SW480 (cell line): ENCODE results near the gene CTNNA2.

ENCODE experiments used
- DNase-seq: peaks from one replicate; pipeline ENCODE4 v3.0.0-alpha.2; 2016; ENCODE audit warnings: low spot score

Gene CTNNA2

DNA sequence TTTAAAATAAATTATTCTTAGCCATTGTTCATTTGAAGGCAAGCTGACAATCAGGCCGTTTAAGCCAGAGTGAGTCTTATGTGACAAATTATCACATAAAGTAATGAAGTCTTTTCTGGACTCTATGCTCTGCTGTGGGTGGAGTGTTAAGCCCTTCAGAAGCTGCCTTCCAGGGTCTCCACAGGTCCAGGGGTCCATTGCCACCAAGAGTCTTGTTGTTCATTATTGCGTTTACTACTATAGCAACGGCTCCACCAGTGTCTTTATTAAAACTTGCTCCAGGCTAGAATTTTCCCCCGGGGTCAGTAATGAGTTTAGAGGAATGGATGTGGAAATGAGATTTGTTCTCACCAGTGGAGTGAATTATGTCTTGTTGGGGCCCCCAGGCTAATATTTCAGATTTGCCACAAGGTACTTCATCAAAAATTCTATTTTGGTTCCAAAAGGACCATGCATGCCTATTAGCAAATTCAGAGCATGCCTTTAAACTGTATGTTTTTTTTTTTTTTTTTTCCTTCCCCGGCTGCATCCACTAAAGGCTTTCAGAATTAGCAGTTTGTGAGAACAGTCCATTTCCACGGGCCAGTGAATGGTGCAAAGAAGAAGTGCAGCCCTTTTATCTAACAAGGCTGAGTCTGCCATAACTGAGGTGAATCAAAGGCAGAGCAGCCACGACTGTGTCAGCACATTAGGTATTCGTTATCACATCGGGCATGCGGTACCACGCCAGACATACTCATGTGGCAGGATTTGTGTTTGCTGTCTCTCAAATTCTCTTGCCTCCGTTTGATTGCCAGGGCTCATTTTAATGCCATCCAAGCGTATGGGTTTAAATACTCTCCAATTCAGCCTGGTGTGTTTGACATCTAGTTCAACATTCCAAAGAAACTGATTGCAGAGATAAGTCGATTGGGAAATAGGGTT is 817.9 kb downstream of the CTNNA2 start:
- DNase-seq, result no peak

DNA sequence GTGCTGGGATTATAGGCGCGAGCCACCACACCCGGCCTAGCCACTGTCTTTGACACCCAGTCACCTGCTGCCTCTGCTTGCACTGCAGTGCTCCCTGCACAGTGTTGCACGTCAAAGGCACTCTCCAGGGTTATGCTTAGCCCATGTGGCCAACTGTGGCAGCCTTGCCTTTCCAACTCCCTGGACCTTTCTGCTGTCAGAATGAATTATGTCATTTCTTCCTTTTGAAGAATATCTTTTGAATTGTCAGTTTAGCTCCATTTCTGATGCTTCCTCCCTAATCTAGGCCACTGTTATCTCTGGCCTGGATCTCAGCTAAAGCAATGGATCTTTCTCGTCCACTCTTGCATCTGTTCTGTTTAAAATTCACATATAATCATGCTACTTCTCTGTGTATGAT is 821.0 kb downstream of the CTNNA2 start:
- no peak for DNase-seq

DNA sequence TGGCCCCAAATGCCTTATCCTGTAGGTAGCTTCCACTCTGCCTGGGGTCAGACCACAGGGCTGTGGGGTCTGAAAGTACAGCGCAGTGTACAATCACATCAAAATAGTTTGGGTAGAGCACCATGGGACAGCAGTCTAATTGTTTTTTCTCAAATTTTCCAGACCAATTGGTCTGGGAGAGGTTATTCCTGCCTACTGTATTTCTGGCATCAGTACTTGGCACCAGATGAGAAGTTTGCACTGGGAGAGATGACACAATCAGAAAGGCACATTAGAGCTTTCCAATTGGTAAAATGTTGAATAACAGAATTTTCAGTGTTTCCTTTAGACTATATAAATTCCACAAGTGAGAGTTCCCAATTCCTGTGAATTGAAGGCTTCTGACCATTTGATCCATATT is 822.6 kb downstream of the CTNNA2 start:
- no peak for DNase-seq

DNA sequence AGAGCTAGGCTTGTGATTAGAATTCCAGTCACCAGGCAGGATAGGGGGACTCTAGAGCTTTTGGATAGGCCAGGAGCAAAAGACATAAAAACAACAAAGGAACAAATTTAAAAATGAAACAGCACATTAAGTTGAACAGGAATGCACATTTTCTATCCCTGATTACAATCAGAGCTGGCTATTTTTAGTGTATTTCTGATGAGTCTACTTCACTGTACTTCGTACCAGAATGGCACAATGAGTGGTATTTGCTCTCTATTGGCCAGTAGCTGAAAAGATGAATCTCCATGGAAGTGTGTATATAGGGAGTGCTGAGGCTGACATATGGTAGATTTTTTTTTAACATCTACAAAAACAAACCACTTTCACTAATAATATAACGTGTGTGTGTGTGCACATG is 825.9 kb downstream of the CTNNA2 start:
- no peak for DNase-seq

DNA sequence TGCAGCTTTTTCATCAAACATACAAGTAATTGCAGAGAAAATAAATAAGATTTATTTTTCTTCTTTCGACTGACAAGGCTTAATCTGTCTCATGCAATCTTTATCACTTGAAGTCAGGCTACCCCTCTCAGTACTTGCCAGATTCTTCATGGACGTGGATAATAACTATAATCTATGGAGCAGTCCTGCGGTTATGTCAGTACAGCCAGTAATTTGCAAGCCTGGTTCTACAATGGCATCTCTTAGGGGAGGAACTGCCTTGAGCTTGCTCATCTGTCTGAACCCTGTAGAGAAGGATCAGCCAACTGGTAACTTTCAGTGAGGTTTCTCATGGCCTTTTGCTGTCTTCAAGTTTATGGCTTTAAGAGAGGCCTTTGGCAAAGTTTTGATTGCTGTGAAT is 827.2 kb downstream of the CTNNA2 start:
- no peak for DNase-seq

DNA sequence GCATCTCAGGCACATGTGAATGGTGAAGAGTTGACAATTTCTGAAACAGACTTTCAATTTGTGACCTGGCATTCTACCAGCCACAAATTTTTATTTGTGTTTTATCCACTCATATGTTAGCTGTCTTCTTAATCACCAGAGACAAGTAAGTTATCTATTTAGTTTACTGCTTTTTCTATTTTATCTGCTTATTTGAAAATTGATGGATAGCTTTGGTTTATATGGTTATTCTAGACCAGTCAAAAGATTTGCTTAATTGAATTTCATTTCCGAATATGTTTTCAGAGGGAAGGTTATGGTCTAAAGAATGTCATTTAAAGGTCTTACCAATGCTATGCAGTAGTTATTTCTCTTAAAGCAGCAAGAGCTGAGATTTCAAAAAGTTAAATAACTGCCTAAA is 835.2 kb downstream of the CTNNA2 start:
- no peak for DNase-seq

DNA sequence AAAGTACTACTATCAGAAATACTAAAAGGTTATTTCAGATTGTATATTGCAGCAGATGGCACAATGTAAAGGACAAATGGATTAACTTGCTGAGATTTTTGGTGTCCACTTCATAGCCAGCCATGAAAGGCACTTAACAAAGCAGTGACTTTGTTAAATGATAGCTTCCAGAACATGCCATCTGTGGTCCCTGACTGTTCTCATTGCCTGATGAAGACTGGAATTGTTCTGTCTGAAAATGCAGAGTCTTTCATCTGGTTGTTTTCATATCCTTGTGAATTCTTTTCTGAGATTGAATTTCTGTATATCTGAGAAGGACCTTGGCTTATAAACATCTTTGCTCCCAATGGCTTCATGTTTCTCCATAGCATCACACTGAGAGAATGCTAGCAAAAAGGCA is 836.1 kb downstream of the CTNNA2 start:
- DNase-seq, result no peak

DNA sequence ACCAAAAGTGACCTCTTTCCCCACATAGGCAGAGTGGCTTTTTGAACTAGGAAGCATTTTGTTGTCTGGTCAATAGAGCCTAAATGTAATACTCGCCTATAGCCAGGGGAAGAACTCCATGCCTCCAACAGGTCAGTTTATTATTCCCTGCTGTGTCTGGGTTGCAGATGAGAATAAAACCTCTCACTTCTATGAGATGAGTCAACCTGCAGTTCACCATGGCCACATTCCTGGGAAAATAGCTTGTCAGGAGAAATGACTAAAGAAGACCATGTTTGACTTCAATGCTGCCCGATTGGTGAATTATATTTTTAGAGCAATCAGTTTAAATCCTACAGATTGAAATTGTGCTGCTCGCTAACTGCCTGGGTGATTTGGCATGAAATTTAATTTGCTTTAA is 838.4 kb downstream of the CTNNA2 start:
- no peak for DNase-seq

DNA sequence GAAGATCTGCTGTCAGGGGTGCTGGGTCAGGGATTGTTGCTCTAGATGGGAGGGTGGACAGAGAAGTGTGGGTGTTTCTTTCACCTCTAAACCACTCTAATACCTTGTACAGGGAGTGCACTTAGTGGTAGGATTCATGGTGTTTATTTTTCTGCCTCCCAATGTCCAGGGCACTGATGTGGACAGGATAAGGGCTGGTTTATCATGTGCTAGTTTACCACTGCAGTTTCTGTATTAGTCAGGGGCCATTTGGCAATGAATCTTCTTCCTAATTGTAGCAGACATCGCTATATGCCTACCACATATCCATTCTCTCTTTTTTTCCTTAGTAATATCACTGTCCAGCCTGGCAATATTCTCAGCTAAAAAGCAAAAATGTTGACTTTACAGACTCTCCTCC is 842.0 kb downstream of the CTNNA2 start:
- DNase-seq, result no peak

DNA sequence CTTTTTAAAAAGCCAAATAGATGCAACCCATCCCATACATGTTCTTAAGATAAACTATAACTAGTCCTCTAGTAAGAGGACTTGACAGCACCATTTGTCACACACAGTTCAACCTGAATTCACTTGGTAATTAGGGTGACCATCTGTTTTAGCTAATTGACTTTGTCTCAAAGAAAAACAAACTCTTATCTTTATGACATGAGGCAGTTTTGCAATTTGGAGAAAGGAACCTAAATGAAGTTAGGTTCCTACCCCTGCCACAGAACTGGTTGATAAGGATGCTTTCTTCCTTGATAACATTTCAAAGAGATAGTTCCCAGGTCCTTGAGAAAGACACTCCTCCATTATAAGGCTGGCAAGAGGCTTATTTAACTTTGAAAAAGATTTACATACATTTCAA is 849.1 kb downstream of the CTNNA2 start:
- no peak for DNase-seq

DNA sequence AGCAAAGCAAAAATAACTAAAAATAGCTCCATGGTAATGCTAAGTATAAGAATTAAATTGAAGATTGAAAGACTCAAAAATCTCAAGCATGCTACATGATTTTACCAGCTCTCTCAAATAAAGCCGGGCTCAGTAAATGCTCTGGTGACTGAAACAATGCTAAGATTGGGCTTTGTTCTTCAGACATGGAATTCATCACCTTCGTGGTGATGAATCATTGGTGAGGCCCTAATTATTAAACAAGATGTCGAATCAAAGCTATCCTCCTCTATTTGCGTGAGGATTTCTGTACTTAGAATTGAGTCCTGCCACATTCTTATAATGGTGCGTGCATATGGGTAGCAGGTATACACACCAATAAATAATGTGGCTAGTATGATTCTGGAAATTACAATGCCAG is 850.5 kb downstream of the CTNNA2 start:
- DNase-seq, result no peak

DNA sequence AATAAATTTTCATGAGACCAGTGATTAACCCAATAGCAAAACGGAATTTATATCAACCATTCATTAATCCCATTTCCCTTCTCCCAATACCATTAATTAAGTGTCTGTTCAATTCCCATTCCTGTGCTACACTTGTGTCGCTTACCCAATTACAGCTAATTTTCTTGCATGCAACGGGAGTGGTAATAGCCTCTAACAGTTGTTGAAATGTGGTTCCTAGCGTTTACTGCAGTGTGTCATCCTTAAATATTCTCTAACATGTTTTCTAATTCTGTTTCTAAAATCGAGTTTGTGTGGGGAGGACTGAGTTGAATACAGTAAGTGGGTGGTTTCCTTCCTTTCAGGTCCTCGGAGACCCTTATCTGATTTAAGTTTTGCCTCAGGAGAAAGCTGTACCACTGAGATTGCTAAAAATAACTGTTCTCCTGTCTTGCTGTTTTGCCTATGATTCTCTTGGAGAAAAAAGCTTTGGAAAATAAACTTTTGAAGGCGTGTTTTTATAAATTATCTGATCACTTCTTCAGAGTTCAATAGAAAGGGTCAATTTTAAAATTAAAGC is 851.0 kb downstream of the CTNNA2 start:
- no peak for DNase-seq

DNA sequence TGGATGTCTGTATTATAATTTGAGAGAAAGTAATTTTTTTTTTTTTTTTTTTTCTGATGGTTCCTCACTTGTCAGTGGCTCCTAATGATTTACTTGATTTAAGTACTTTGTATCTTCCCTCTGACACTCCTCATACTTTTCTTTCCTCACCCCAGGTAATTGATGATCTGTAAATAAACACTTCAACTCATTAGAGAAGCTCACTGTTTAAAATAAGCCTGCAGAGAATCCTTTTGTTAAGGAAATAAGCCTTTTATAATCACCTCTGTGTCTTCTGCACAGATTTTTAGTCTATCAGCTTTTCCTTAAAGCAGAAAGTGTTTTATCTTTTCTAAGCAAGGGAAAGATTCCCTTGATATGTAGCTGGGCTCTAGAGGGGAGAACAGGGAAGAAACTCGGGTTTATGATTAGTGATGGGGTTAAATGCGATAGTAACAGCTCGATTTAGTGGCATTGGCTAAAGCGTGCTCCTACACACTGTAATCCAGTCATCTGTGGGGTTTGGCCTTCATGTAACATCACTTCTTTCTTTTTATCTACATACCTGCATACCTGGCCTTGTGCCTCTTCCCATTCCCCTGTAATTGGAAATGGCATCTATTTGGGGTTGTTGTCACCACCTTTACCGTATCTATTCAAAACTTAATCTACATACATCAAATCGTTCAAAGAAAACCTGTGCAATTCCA is 851.8 kb downstream of the CTNNA2 start:
- no peak for DNase-seq

DNA sequence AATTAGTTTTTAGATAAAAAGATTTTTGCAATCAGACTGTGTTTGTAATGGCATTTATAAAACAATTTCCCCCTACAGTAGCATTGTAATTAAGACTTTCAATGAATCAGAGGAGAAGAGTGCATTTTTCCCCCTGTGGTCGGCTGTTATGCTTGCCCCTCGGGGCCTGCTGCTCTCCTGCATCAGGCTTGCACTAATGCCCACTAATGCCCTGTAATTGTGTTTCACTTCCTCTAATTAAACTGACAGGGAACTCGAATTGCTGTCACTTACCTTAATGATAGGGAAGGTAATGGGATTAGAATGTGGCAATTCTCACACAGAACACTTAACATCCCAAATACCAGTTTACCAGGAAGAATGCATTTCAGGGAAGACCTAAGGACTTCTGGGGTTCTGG is 852.9 kb downstream of the CTNNA2 start:
- no peak for DNase-seq

DNA sequence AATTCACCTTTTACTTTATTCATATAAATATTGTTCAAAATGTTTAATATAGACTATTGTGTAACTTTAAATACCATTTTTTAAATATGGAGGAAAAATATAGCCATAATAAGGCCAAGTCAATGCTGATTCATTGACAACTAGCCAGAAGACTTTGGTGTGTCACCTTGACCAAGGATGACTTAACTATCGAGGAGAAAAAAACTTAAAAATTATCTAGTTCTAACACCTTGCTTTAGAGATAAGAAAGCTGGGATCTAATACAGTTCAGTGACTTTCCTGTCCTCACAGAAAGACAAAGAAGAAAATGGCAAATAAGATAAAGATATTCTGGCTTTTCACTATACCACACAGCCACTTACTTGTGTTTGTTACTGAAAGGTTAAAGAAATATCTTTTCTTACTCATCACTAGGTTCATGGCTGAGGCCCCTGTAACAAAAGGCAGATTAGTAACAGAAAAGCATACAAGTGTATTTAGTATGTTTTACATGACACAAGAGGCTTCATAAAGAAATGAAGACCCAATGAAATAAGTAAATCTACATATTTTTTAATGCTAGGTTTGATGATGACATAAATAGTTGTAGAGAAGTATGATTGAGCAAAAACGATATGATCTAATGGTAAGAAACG is 857.6 kb downstream of the CTNNA2 start:
- DNase-seq, result no peak

DNA sequence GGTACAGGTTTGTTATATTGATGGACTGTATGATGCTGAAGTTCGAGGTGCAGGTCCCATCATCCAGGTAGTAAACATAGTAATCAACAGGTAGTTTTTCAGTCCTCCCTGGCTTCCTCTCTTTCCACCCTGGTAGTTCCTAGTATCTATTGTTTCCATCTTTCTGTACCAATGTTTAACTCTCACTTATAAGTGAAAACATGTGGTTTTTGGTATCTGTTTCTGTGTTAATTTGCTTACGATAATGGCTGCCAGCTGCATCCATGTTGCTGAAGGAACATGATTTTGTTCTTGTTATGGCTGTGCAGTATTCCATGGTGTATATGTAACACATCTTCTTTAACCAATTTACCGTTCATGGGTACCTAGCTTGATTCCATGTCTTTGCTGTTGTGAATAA is 861.3 kb downstream of the CTNNA2 start:
- no peak for DNase-seq

DNA sequence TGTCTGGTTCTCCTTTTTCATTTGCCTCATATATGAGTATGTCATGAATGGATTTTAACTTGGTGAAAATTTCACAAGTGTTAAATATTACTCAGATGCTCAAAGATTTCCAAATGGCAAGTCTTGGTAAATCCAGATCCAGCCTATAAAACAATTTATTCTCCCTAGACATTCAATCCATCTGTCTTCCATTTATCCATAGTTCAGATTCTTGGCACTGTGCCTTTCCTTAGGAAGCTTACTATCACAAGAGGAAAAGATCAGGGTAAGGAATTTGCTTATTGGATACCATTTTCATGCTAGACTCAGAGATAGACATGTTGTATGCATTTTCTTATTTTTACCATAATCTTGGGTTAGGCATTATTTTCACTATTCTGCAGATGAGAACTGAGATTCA is 864.2 kb downstream of the CTNNA2 start:
- DNase-seq, result no peak

DNA sequence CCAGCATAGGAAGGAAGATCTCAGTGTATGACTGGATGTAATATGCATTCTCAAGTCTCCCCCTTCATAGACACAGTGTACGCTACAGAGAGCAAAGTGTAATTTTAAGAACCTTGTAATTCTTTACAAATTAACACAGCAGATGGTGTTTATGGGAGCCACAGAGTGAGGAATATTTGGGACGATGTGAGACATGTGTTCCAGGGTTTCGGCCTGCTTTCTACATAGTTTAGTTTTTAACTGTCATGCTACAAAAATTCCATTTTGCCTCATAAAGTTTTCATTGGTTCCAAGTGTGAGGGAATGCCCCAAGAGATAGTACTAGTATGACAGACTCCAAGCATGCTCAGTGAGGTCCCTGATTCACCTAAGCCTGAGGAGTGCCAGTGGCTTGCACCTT is 867.9 kb downstream of the CTNNA2 start:
- no peak for DNase-seq

DNA sequence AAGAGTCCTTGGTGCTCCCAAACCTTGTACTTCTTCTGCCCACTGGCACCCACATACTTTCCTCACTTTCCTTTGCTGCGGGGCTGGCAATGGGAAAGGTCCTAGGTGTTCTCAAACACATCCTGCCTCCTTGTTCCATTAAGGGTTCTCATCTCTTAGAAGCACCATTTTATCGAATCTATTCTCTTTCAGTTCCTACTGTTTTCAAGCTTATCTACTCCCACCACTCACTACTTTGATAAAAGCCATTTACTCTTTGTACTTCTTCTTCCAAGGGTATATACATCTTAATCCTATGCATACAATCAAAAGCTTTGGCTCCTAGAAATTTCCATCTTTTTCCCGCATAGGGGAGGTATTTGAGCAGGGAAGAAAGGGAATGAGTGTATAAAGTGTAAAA is 868.8 kb downstream of the CTNNA2 start:
- DNase-seq, result no peak

DNA sequence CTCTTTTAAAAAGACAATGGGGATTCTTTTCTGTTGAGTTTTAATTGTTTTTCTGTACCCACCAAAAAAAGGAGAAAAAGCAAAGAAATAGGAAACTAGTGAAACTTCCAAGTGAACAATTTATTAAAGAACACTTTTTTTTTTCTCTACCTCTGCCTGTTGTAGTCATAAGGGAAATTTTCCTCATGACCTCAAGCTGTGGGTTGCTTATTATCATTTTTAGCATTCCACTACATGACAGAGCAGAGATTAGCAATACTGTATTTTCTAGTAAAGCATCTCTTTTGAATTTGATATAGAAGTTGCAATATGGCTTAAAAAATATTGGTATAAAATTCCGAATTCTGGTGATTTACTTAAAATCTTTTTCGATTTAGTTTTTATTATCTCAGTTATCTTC is 879.6 kb downstream of the CTNNA2 start:
- DNase-seq, result no peak

DNA sequence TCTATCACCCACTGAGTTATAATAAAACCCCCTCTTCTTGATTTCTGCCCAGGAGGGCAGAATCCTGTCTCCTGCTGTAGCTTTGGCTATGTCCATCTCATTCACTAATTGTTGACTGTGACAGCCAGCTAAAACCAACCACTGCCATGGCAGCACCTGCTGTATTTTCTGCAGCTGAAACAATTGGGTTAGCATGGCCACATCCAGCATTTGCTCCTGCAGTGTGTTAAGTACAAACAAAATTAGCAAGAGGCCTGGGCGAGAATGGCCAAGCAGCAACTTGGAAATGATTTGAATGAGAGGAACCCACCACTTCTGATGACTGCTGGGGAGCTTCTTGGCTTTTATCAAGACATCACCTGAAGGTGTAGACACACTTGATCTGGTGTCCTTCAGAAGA is 881.1 kb downstream of the CTNNA2 start:
- DNase-seq, result no peak

DNA sequence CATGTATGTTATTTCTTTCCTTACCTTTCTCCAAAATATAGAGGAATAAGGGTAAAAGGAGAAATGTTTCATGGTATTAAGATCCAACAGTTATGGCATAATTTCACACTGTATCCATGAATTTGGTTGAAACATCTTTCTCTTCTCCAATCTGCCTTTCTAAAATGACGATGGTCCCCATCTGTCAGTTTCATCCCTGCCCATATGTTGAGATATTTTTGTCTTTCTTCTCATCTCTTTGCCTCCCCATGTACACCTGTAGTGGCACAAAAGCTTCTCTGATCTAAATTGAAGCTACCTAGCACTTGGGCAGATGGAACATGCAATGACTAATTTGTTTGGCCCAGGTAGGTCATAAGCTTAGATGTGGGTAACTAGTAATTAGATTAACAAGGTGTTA is 882.4 kb downstream of the CTNNA2 start:
- no peak for DNase-seq

DNA sequence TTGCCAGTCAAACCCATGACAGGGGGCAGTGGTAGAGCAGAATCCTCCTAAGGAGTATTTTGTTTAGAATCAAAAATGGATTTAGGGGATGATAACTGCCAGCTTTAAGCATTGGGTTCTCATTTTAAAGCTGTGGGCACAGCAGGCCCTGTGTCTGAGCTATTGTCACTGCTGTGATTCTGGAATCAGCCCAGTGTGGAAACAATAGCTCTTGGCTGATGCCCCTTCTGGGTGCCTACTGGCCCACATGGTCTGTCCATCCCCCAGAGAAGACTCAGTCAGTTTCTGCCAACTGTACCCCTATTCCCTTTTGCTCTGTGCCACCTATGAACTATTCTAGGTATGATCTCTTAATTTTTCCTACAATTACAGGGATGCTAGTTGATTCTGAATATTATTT is 883.4 kb downstream of the CTNNA2 start:
- DNase-seq, result no peak
